Testis (tissue), 2 donors: ENCODE data around the gene ALDH1A2.

ENCODE experiments used
- POLR2A ChIP-seq: fragments of 450-650 bp; IDR thresholded peaks from one replicate; pipeline ENCODE4 v1.6.1; 2017; ENCODE audit warnings: antibody characterized with exemption, mild to moderate bottlenecking, moderate library complexity
- TF ChIP-seq, protein P1 (sequence below), 3 experiments: fragments of 450-650 bp in 2 of 3; fragments of 200-600 bp in 1 of 3; sonication (generic) in 1 of 3; IDR thresholded peaks; one replicate each; pipeline ENCODE4 v1.5.1; 2016 to 2019; ENCODE audit warnings: antibody characterized with exemption in 3 of 3, mild to moderate bottlenecking in 2 of 3, moderate library complexity in 1 of 3

DNA sequence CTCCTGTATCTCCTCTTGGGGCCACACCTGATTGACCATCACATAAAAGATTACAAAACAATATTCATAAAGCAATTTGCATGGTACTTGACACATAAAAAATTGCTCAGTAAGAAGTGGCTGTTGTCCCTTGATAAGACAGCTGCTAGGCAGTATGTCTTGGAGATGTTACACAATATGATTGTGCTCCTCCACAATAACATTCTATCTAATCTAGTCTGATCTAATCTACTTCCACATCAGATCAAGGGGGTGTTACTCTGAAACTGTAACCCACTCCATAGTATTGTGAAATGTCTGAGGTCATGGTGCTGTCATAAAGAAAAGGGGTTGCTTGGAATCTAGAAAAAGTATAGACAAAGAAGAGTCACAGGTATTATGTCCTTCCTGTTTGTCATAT, 49.3 kb upstream of the ALDH1A2 start:
- TF ChIP-seq, protein P1, sequence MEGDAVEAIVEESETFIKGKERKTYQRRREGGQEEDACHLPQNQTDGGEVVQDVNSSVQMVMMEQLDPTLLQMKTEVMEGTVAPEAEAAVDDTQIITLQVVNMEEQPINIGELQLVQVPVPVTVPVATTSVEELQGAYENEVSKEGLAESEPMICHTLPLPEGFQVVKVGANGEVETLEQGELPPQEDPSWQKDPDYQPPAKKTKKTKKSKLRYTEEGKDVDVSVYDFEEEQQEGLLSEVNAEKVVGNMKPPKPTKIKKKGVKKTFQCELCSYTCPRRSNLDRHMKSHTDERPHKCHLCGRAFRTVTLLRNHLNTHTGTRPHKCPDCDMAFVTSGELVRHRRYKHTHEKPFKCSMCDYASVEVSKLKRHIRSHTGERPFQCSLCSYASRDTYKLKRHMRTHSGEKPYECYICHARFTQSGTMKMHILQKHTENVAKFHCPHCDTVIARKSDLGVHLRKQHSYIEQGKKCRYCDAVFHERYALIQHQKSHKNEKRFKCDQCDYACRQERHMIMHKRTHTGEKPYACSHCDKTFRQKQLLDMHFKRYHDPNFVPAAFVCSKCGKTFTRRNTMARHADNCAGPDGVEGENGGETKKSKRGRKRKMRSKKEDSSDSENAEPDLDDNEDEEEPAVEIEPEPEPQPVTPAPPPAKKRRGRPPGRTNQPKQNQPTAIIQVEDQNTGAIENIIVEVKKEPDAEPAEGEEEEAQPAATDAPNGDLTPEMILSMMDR (IDR thresholded peaks at IDR 0.05): no peak
- TF ChIP-seq POLR2A: no peak
